Measurements from ENCODE around the gene CLEC10A.
"Not testable (repeated sequence)": the region's sequence is repeated elsewhere in the genome, so short reads cannot be mapped to it uniquely, and the experiment has no call there.

- not testable (repeated sequence) for TF ChIP-seq CTCF, POLR2A (IDR thresholded peaks at IDR 0.05)
These were observed 8.4 kb upstream of the CLEC10A start for GRCh38 chr17:7088442-7088841.
